GM12873 (cell line): ENCODE data around the gene CALHM2.

Source experiments
- CTCF ChIP-seq: IDR thresholded peaks from 2 replicates; pipeline ENCODE4 v1.5.1; 2012; ENCODE audit warnings: low read depth, mild to moderate bottlenecking, moderate library complexity, low read length, control low read depth; ENCODE audit not compliant: insufficient read depth; ENCODE audit errors: missing control alignments

Gene CALHM2

GRCh38 chr10:103493916-103494877 lies 42.0 kb upstream of the CALHM2 start:
- TF ChIP-seq CTCF: no peak

GRCh38 chr10:103493362-103493915 lies 41.3 kb upstream of the CALHM2 start, which contains the start of gene NEURL1:
Gene NEURL1 (plus strand): TSS chr10:103493705. CDS start chr10:103494388, 683 bp downstream.
- TF ChIP-seq CTCF: no peak

DNA sequence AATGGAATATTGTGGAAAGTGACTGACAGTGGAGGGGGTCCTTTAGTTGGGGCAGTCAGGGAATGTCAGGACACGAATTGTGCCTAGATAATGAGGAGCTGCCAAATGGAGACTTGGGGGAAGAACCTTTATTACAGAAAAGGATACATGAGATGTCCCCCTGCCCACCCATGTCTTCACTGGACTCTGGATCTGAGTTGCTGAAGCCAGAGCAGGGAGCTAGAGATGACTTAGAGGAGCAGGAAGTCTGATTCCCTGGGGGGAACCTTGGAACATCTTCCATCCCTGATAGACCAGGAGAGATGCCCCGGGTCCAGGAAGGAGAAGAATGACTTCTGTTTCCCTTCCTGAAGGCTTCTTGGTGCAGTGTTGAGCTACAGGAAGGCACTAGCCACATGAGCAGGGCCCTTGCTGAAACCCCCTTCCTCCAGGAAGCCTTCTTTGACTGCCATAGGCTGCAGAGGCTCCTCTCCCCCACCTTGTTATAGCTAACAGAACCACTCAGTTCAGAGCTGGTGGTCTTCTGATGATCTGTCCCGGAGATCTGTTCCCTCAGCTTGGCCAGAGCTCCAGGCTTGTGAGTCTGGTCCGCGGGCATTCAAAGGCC lies 40.6 kb upstream of the CALHM2 start:
- TF ChIP-seq CTCF: no peak

DNA sequence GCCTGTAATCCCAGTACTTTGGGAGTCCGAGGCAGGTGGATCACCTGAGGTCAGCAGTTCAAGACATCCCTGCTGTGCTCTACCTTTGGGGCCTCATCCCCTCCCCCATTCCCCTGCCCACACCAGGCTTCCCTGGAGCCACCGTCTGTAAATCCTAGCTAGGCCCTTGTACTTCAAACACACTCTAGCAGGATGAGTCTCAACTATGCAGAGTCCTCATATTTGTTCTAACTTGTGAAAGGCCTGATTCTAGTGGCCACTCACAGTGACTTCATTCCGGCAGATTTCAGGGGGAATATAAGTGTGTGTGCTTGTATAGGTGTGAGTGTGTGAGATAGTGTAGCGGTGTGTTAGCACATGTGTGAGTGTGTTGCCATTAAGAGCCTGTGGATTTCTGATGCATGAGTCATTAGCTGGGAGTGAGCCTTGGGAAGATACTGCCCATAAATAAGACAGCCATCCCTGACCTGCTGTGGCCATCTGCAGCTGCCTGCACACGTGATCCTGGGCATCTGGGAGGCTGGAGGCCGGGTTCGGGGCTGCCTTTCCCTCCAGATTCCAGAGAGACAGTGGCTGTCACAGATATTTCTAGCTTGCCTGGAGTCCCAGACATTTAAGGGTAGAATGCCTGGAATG lies 39.7 kb upstream of the CALHM2 start:
- no peak for TF ChIP-seq CTCF

DNA sequence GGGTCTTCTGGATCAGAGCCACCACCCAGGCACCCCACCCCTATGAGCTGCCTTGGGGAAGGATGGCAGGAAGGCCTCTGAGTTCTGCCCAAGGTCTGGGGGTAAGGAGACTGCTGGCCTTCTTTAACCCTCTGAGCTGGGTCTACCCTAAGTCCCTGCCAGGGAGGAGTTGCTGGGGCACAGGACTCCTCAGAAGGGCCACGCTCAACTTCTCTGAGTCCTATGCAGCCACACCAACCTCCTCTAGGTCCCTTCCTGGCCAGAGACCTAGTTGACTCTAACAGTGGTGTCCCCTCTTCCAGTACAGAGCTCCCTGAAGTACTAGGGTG lies 38.8 kb upstream of the CALHM2 start:
- TF ChIP-seq CTCF: no peak

- TF ChIP-seq CTCF: no peak
These were observed 35.2 kb upstream of the CALHM2 start for GRCh38 chr10:103487410-103487708.

GRCh38 chr10:103481974-103482531 lies 29.9 kb upstream of the CALHM2 start:
- TF ChIP-seq CTCF: peak; percentile 78
